DOHH2 (cell line): Measurements from ENCODE around the gene PPP2CA.

ENCODE experiments used
- H3F3A ChIP-seq: fragments of 200-600 bp; sonication (generic), shearing (Covaris generic); 2 replicates; pipeline ENCODE4 v1.6.0; 2016; ENCODE audit warnings: antibody characterized with exemption, mild to moderate bottlenecking; ENCODE audit not compliant: control insufficient read depth, insufficient read depth
- H3K27ac ChIP-seq: fragments of 200-600 bp; sonication (generic); 2 replicates; pipeline ENCODE4 v1.5.1; 2014; ENCODE audit warnings: low read depth, mild to moderate bottlenecking, low read length, moderate library complexity
- H3K27me3 ChIP-seq: fragments of 200-600 bp; sonication (generic); 2 replicates; pipeline ENCODE4 v1.6.1; 2014; ENCODE audit warnings: mild to moderate bottlenecking, low read length, mixed read lengths; ENCODE audit not compliant: control insufficient read depth
- H3K36me3 ChIP-seq: fragments of 200-600 bp; sonication (generic); 2 replicates; pipeline ENCODE4 v1.6.1; 2014; ENCODE audit warnings: mild to moderate bottlenecking, low read length, moderate library complexity, mixed read lengths; ENCODE audit not compliant: control insufficient read depth
- H3K4me1 ChIP-seq: fragments of 200-600 bp; sonication (generic); 2 replicates; pipeline ENCODE4 v1.6.1; 2014; ENCODE audit warnings: mild to moderate bottlenecking, low read length, mixed read lengths; ENCODE audit not compliant: control insufficient read depth
- H3K4me2 ChIP-seq: fragments of 200-600 bp; sonication (generic); 2 replicates; pipeline ENCODE4 v1.6.0; 2014; ENCODE audit warnings: mild to moderate bottlenecking, low read length, moderate library complexity
- H3K4me3 ChIP-seq: fragments of 200-600 bp; sonication (generic); 2 replicates; pipeline ENCODE4 v1.5.1; 2014; ENCODE audit warnings: mild to moderate bottlenecking, low read length, mixed read lengths
- H3K79me2 ChIP-seq: fragments of 200-600 bp; sonication (generic); 2 replicates; pipeline ENCODE4 v1.6.1; 2014; ENCODE audit warnings: mild to moderate bottlenecking, low read length, mixed read lengths; ENCODE audit not compliant: control insufficient read depth
- H3K9me2 ChIP-seq: fragments of 200-600 bp; sonication (generic); replicated peaks from 2 replicates; pipeline ENCODE4 v1.6.1; 2014; ENCODE audit warnings: mild to moderate bottlenecking, low read length, mixed read lengths; ENCODE audit not compliant: control insufficient read depth
- H3K9me3 ChIP-seq: fragments of 200-600 bp; sonication (generic); 2 replicates; pipeline ENCODE4 v1.6.1; 2014; ENCODE audit warnings: antibody characterized with exemption, low read length, mixed read lengths; ENCODE audit not compliant: control insufficient read depth, insufficient read depth
- H4K20me1 ChIP-seq: fragments of 200-600 bp; sonication (generic); 2 replicates; pipeline ENCODE4 v1.6.0; 2014; ENCODE audit warnings: low read depth, mild to moderate bottlenecking, antibody characterized with exemption, low read length, moderate library complexity; ENCODE audit not compliant: control insufficient read depth, insufficient read depth
- EZH2phosphoT487 ChIP-seq: fragments of 200-600 bp; sonication (generic); IDR thresholded peaks from 2 replicates; pipeline ENCODE4 v1.6.1; 2017; ENCODE audit warnings: borderline replicate concordance, mild to moderate bottlenecking, antibody characterized with exemption, low read length, moderate library complexity, mixed read lengths
- TF ChIP-seq, protein P1 (sequence below): fragments of 200-600 bp; sonication (generic); IDR thresholded peaks from one replicate; pipeline ENCODE4 v1.5.1; 2014; ENCODE audit warnings: antibody characterized with exemption, mild to moderate bottlenecking, low read depth, low read length; ENCODE audit not compliant: poor library complexity, severe bottlenecking

Gene PPP2CA

DNA sequence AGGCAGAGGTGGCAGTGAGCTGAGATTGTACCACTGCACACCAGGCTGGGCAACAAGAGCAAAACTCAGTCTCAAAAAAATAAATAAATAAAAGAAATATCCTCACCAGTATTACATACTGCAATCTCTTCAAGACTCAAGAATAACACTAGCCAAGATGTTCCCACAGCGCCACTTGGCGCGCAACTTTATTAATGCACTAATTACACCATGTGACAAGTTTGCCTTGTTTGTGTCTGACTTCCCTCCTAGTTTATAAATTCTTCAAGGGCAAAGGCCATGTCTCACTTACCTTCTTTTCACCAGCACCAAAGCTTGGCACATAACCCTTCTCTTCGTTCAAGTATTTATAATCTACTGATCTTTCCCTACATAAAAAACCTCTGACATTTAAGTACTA, 53.9 kb downstream of the PPP2CA start:
- peaks cover 70% of the 10 kb centered on the region for H3K36me3 ChIP-seq
- no peak overlapping the region for H3K4me2 ChIP-seq
- H3K9me2 ChIP-seq = no peaks in the 10 kb centered on the region
- no peaks in the 10 kb centered on the region for H3F3A ChIP-seq
- H3K9me3 ChIP-seq = no peaks in the 10 kb centered on the region
- H3K27ac ChIP-seq = no peak overlapping the region
- TF ChIP-seq, protein P1, sequence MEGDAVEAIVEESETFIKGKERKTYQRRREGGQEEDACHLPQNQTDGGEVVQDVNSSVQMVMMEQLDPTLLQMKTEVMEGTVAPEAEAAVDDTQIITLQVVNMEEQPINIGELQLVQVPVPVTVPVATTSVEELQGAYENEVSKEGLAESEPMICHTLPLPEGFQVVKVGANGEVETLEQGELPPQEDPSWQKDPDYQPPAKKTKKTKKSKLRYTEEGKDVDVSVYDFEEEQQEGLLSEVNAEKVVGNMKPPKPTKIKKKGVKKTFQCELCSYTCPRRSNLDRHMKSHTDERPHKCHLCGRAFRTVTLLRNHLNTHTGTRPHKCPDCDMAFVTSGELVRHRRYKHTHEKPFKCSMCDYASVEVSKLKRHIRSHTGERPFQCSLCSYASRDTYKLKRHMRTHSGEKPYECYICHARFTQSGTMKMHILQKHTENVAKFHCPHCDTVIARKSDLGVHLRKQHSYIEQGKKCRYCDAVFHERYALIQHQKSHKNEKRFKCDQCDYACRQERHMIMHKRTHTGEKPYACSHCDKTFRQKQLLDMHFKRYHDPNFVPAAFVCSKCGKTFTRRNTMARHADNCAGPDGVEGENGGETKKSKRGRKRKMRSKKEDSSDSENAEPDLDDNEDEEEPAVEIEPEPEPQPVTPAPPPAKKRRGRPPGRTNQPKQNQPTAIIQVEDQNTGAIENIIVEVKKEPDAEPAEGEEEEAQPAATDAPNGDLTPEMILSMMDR = no peak
- TF ChIP-seq EZH2phosphoT487 = no peak
- no peak overlapping the region for H3K4me3 ChIP-seq
- peaks cover 91% of the 10 kb centered on the region for H3K79me2 ChIP-seq
- no peaks in the 10 kb centered on the region for H3K27me3 ChIP-seq
- H3K4me1 ChIP-seq = peaks cover 11% of the 10 kb centered on the region
- H4K20me1 ChIP-seq = peaks cover 19% of the 10 kb centered on the region

DNA sequence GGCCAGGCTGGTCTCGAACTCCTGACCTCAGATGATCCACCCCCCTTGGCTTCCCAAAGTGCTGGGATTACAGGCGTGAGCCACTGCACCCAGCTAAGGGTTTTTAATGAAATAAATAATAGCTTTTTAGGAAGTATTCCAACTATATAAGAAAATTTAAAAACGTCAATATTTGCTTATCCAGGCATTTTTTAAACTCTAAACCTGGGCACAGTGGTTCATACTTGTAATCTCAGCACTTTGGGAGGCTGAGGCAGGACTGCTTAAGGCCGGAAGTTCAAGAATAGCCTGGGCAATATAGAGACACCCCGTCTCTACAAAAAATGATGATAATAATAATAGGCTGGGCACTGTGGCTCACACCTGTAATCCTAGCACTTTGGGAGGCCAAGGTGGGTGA, 63.3 kb downstream of the PPP2CA start:
- H3K36me3 ChIP-seq = peaks cover 93% of the 10 kb centered on the region
- peaks cover 27% of the 10 kb centered on the region for H3K79me2 ChIP-seq
- no peaks in the 10 kb centered on the region for H3K9me2 ChIP-seq
- no peaks in the 10 kb centered on the region for H3K27me3 ChIP-seq
- H3K4me1 ChIP-seq = no peaks in the 10 kb centered on the region
- no peaks in the 10 kb centered on the region for H4K20me1 ChIP-seq
- peaks cover 6% of the 10 kb centered on the region; the same call in 1 of the 2 replicates for H3K9me3 ChIP-seq
- no peak overlapping the region for H3K27ac ChIP-seq
- TF ChIP-seq, protein P1 = no peak
- TF ChIP-seq EZH2phosphoT487 = no peak
- no peaks in the 10 kb centered on the region for H3F3A ChIP-seq
- no peak overlapping the region for H3K4me2 ChIP-seq
- no peak overlapping the region for H3K4me3 ChIP-seq

DNA sequence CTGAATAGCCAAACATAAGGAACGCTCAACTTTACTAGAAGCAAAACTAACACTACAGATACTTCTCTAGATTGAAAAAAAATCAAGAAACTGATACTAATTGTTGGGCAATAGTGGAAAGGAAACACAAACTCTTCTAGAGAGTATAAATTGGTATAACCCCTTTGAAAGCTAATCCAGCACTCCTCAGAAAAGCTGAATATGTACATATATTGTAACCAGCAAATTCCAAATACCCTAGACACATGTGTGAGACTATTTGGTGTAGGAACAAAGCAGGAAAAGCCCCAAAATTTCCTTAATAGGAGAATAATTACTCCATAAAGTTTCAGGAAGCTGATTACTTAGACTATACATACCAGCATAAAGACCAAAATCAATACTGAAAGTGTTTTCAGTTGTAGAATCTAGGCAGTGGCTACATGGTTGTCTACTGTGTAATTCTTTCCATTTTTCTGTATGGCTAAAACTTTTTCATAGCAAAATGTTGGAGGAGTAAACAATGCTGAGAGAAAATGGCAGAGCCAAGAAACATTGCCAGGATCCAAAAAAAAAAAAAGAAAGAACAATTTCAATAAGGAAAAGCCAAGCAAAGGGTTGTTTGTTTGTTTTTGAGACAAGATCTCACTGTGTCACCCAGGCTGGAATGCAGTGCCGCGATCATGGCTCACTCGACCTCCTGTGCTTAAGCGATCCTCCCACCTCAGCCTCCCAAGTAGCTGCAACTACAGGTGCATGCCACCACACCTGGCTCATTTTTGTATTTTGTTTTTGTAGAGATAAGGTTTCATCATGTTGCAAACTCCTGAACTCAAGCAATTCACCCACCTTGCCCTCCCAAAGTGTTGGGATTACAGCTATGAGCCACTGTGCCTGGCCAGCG, 64.1 kb downstream of the PPP2CA start:
- Histone ChIP-seq H3K36me3 (peaks cover 90% of the 10 kb centered on the region), H3K79me2 (peaks cover 23% of the 10 kb centered on the region), H3K9me2 (no peaks in the 10 kb centered on the region), H3K4me2 (no peak overlapping the region), H4K20me1 (no peaks in the 10 kb centered on the region), H3K27ac (no peak overlapping the region), H3K4me3 (no peak overlapping the region), H3K4me1 (no peaks in the 10 kb centered on the region), H3F3A (no peaks in the 10 kb centered on the region), H3K27me3 (no peaks in the 10 kb centered on the region), H3K9me3 (peaks cover 6% of the 10 kb centered on the region; the same call in 1 of the 2 replicates)
- TF ChIP-seq, protein P1 = no peak
- TF ChIP-seq EZH2phosphoT487 = no peak
